ENCODE data around the gene KRTAP5-7. TPM values are rescaled to one million over a fixed set of nuclear protein-coding genes. Genes with fewer than 3 reads are reported as not detected.
"Not testable (repeated sequence)": the region's sequence is repeated elsewhere in the genome, so short reads cannot be mapped to it uniquely, and the experiment has no call there.

Gene KRTAP5-7
- total and polyA plus RNA-seq, 7 donors = 0.32 to 0.49 TPM; not detected in 5

GRCh38 chr11:71564430-71564829 is 37.4 kb downstream of the KRTAP5-7 start:
- H3K9me3 ChIP-seq = no peaks in the 10 kb centered on the region
- H3K27ac ChIP-seq = no peak overlapping the region
- intact Hi-C loops (cut with DNase I) = no loop called here
- H3K36me3 ChIP-seq = no peaks in the 10 kb centered on the region
- TF ChIP-seq POLR2A (IDR thresholded peaks at IDR 0.05) = no peak
- no peak for TF ChIP-seq POLR2AphosphoS5 (IDR thresholded peaks at IDR 0.05)
- no peak for TF ChIP-seq EP300 (IDR thresholded peaks at IDR 0.05)
- TF ChIP-seq, protein P1, sequence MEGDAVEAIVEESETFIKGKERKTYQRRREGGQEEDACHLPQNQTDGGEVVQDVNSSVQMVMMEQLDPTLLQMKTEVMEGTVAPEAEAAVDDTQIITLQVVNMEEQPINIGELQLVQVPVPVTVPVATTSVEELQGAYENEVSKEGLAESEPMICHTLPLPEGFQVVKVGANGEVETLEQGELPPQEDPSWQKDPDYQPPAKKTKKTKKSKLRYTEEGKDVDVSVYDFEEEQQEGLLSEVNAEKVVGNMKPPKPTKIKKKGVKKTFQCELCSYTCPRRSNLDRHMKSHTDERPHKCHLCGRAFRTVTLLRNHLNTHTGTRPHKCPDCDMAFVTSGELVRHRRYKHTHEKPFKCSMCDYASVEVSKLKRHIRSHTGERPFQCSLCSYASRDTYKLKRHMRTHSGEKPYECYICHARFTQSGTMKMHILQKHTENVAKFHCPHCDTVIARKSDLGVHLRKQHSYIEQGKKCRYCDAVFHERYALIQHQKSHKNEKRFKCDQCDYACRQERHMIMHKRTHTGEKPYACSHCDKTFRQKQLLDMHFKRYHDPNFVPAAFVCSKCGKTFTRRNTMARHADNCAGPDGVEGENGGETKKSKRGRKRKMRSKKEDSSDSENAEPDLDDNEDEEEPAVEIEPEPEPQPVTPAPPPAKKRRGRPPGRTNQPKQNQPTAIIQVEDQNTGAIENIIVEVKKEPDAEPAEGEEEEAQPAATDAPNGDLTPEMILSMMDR (IDR thresholded peaks at IDR 0.05) = no peak
- no peak overlapping the region for H3K4me3 ChIP-seq
- H3K4me1 ChIP-seq = peaks cover 0 to 8% (median 3%) of the 10 kb centered on the region in 4 donors
- 83 to 88% methylated on average over 4 of the region's 4 CpGs for WGBS, 2 donors
- H3K27me3 ChIP-seq = peaks cover 0 to 15% (median 11%) of the 10 kb centered on the region in 3 donors
- no peak for DNase-seq

GRCh38 chr11:71565263-71565662 is 38.2 kb downstream of the KRTAP5-7 start, which contains the start of gene KRTAP5-10:
Gene KRTAP5-10 (plus strand): TSS chr11:71565563. CDS start chr11:71565588, 25 bp downstream.
- Histone ChIP-seq H3K9me3 (no peaks in the 10 kb centered on the region), H3K36me3 (no peaks in the 10 kb centered on the region), H3K4me1 (peaks cover 0 to 8% (median 3%) of the 10 kb centered on the region in 4 donors), H3K27me3 (peaks cover 0 to 15% (median 11%) of the 10 kb centered on the region in 3 donors), H3K27ac (no peak within 1 kb of the TSS), H3K4me3 (no peak within 1 kb of the TSS)
- no peak for DNase-seq
- intact Hi-C loops (cut with DNase I) = no loop called here
- WGBS, 2 donors = 46 to 54% methylated on average over 5 of the region's 5 CpGs
- no peak for TF ChIP-seq EP300 (IDR thresholded peaks at IDR 0.05)
- TF ChIP-seq POLR2AphosphoS5 (IDR thresholded peaks at IDR 0.05) = no peak
- TF ChIP-seq, protein P1 (IDR thresholded peaks at IDR 0.05) = no peak
- no peak for TF ChIP-seq POLR2A (IDR thresholded peaks at IDR 0.05)

GRCh38 chr11:71566081-71566620 is 39.1 kb downstream of the KRTAP5-7 start:
- Histone ChIP-seq H3K4me3 (no peak overlapping the region), H3K27me3 (peaks cover 0 to 15% (median 11%) of the 10 kb centered on the region in 3 donors), H3K9me3 (no peaks in the 10 kb centered on the region), H3K4me1 (peaks cover 0 to 8% (median 3%) of the 10 kb centered on the region in 4 donors), H3K27ac (no peak overlapping the region), H3K36me3 (no peaks in the 10 kb centered on the region)
- intact Hi-C loops (cut with DNase I) = no loop called here
- TF ChIP-seq EP300 (IDR thresholded peaks at IDR 0.05) (no peak), POLR2AphosphoS5 (IDR thresholded peaks at IDR 0.05) (no peak), POLR2A (IDR thresholded peaks at IDR 0.05) (no peak)
- TF ChIP-seq, protein P1 (IDR thresholded peaks at IDR 0.05) = no peak
- 55 to 76% methylated on average over 10 of the region's 10 CpGs for WGBS, 2 donors
- no peak for DNase-seq

- H3K36me3 ChIP-seq; DNase-seq; H3K27ac ChIP-seq; intact Hi-C loops (cut with DNase I); H3K4me3 ChIP-seq; H3K4me1 ChIP-seq; H3K9me3 ChIP-seq: not testable (repeated sequence)
- WGBS, 2 donors = 75 to 79% methylated on average over 20 to 21 of the region's 21 CpGs
- H3K27me3 ChIP-seq = peaks cover 0 to 15% (median 11%) of the 10 kb centered on the region in 3 donors
Measured at GRCh38 chr11:71566626-71567599, 39.8 kb downstream of the KRTAP5-7 start.

GRCh38 chr11:71567633-71568032 is 40.6 kb downstream of the KRTAP5-7 start:
- H3K27ac ChIP-seq; H3K9me3 ChIP-seq; H3K4me3 ChIP-seq; H3K4me1 ChIP-seq; H3K36me3 ChIP-seq; DNase-seq; intact Hi-C loops (cut with DNase I): not testable (repeated sequence)
- WGBS, 2 donors = 86 to 87% methylated on average over 8 of the region's 8 CpGs
- H3K27me3 ChIP-seq = peaks cover 0 to 15% (median 11%) of the 10 kb centered on the region in 3 donors
